Body of pancreas (tissue), 4 donors: ENCODE results near the gene NPHP4. TPM values are rescaled to one million over a fixed set of nuclear protein-coding genes. Genes with fewer than 3 reads are reported as not detected.

Experiments used
- ATAC-seq: fragments of 150-250 bp; one replicate; pipeline ENCODE4 v1.9.1; 2016
- DNase-seq, 4 donors: peaks; one replicate each; pipeline ENCODE4 v3.0.0-alpha.2; 2019
- H3K27ac ChIP-seq, 4 donors: fragments of 200-600 bp; sonication (generic); 1 replicate in 3 of 4; 2 replicates in 1 of 4; pipeline versions ENCODE4 v1.5.1 to v1.6.1; 2016 to 2019; ENCODE audit warnings: mild to moderate bottlenecking in 1 of 4, mixed read lengths in 1 of 4, moderate library complexity in 1 of 4
- H3K27me3 ChIP-seq, 2 donors: fragments of 200-600 bp; sonication (generic); one replicate each; pipeline ENCODE4 v1.6.0; 2016; ENCODE audit warnings: mild to moderate bottlenecking in 1 of 2
- H3K36me3 ChIP-seq, 2 donors: fragments of 200-600 bp; sonication (generic); replicated peaks in 1 of 2; 2 replicates each; pipeline ENCODE4 v1.5.1; 2016; ENCODE audit warnings: low read depth in 2 of 2; ENCODE audit not compliant: insufficient read depth in 1 of 2
- H3K4me1 ChIP-seq: fragments of 200-600 bp; sonication (generic); one replicate; pipeline ENCODE4 v1.6.0; 2016
- H3K4me3 ChIP-seq, 2 donors: fragments of 200-600 bp; sonication (generic); 1 replicate in 1 of 2; 2 replicates in 1 of 2; pipeline ENCODE4 v1.5.1; 2016 to 2019
- H3K9me3 ChIP-seq, 3 donors: fragments of 200-600 bp; sonication (generic); 1 replicate in 2 of 3; 2 replicates in 1 of 3; pipeline ENCODE4 v1.5.1; 2016
- POLR2A ChIP-seq, 3 donors: fragments of 450-650 bp; IDR thresholded peaks; one replicate each; pipeline ENCODE4 v1.6.1; 2016; ENCODE audit warnings: antibody characterized with exemption in 3 of 3, mild to moderate bottlenecking in 2 of 3
- WGBS, 2 donors: methylation state at CpG; one replicate each; pipeline ENCODE4 v1.1.5; 2017; 5-methylcytosine and 5-hydroxymethylcytosine counted together
- intact Hi-C: fragments of 100-400 bp; cut with DNase I; formaldehyde crosslinking; loops from one replicate; pipeline ENCODE4 v1.15.1; 2023
- total RNA-seq, 2 donors: library from RNA; depleted of rRNA; stranded (reverse); fragments of >200 nt; gene quantifications; one replicate each; pipeline ENCODE4 v1.1.0, GENCODE V29; 2016
- TF ChIP-seq, protein P1 (sequence below), 7 experiments: fragments of 450-650 bp in 4 of 7; fragments of 200-600 bp in 3 of 7; sonication (generic) in 3 of 7; IDR thresholded peaks; one replicate each; pipeline ENCODE4 v1.5.1; 2016 to 2019; ENCODE audit warnings: antibody characterized with exemption in 7 of 7

NPHP4 gene
- total RNA-seq, 2 donors from 2014 or later: 10.4 to 48.5 TPM

DNA sequence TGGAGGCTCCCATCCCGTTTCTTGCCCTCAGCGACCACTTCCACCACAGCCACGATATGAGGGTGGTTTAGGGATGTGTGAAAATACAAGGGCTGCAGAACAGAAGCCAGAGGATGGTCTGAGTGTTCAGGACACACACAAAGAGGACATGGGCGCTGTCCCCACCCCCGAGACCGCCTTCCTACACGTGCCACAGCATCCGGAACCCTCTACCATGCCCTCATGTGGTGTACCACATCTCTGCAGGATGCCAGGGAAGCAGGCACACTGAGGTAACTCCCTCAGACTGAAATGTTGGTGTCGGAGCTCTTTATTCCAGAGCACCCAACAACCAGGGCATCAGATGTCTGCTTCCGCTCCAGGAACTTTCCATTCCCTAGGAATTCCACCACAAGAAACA lies 23.1 kb downstream of the NPHP4 start:
- 93 to 96% methylated on average over 9 to 10 of the region's 10 CpGs for WGBS, 2 donors
- DNase-seq: no peak
- intact Hi-C loops: no loop called here

DNA sequence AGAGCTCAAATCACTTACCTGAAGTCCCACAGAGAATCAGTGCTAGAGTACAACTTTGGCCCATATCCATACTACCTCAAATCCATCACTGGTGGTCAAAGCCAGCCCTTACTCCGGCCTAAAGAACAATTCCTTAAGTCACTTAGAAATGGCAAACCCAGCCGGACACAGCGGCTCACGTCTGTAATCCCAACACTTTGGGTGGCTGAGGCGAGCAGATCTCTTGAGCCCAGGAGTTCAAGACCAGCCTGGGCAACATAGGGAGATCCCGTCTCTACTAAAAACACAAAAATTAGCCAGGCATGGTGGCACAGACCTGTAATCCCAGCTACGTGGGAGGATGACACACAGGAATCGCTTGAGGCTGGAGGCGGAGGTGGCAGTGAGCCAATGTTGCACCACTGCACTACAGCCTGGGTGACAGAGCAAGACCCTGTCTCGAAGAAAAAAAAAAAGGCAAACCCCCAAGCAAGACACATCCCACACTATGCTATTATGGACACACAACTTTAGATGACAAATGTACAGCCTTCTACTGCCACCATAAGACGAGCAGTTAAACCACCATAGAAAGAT lies 24.0 kb downstream of the NPHP4 start:
- H3K27ac ChIP-seq: no peak overlapping the region
- no peak overlapping the region for H3K4me3 ChIP-seq
- H3K9me3 ChIP-seq: no peaks in the 10 kb centered on the region
- no peak for ATAC-seq
- no peak for DNase-seq
- TF ChIP-seq, protein P1, sequence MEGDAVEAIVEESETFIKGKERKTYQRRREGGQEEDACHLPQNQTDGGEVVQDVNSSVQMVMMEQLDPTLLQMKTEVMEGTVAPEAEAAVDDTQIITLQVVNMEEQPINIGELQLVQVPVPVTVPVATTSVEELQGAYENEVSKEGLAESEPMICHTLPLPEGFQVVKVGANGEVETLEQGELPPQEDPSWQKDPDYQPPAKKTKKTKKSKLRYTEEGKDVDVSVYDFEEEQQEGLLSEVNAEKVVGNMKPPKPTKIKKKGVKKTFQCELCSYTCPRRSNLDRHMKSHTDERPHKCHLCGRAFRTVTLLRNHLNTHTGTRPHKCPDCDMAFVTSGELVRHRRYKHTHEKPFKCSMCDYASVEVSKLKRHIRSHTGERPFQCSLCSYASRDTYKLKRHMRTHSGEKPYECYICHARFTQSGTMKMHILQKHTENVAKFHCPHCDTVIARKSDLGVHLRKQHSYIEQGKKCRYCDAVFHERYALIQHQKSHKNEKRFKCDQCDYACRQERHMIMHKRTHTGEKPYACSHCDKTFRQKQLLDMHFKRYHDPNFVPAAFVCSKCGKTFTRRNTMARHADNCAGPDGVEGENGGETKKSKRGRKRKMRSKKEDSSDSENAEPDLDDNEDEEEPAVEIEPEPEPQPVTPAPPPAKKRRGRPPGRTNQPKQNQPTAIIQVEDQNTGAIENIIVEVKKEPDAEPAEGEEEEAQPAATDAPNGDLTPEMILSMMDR (IDR thresholded peaks at IDR 0.05): no peak
- no peak for TF ChIP-seq POLR2A (IDR thresholded peaks at IDR 0.05)
- H3K36me3 ChIP-seq: no peaks in the 10 kb centered on the region
- peaks cover 25% of the 10 kb centered on the region for H3K4me1 ChIP-seq
- intact Hi-C loops: no loop called here
- 92 to 93% methylated on average over 11 of the region's 11 CpGs for whole genome bisulfite sequencing, 2 donors
- H3K27me3 ChIP-seq: no peaks in the 10 kb centered on the region

More for the DNA sequence above, 23.1 kb downstream of the NPHP4 start:
- Histone ChIP-seq H3K36me3 (no peaks in the 10 kb centered on the region), H3K4me3 (no peak overlapping the region), H3K9me3 (no peaks in the 10 kb centered on the region), H3K27me3 (no peaks in the 10 kb centered on the region), H3K4me1 (peaks cover 25% of the 10 kb centered on the region), H3K27ac (no peak overlapping the region)
- ATAC-seq: no peak
- TF ChIP-seq POLR2A (IDR thresholded peaks at IDR 0.05): no peak
- TF ChIP-seq, protein P1 (IDR thresholded peaks at IDR 0.05): no peak

DNA sequence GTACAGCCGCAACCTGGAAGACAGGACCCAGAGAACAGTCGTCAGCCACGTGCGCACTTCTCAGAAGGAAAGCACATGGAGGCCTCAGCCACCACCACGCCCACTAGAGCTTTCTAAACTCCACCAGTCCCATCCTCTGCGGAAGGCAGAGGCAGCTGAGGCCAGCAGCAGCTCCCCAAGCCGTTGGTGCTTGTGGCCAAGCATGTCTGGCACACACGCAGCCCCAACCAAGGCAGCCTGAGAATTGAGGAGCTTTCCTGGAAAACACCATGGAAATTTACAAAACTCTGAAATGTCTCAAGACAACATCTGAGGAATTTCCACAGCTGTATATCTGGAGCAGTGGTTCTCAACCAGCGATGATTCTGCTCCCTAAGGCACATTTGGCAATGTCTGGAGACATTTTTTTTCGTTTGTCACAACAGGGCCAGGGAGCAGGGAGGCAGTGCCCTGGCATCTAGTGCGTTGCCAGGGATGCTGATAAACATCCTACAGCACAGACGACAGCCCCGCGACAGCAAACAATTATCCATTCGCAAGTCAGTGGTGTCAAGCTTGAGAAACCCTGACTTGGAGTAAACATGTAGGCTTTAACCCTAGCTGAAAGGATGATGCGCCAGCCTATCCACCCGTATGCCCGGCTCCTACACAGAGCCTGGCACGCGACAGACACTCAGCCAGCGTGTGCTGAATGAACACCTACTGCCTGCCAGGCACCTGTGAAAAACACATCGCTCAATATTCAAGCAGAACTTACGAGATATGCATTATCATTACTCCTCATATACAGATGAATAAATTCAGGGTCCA lies 24.7 kb downstream of the NPHP4 start:
- DNase-seq: peak in 1 of 4 donors; percentile 19
- intact Hi-C loops: no loop called here
- H3K4me3 ChIP-seq: no peak overlapping the region
- ATAC-seq: no peak
- H3K27me3 ChIP-seq: no peaks in the 10 kb centered on the region
- no peaks in the 10 kb centered on the region for H3K9me3 ChIP-seq
- WGBS, 2 donors: 79 to 89% methylated on average over 22 to 23 of the region's 23 CpGs
- no peak overlapping the region for H3K27ac ChIP-seq
- H3K36me3 ChIP-seq: no peaks in the 10 kb centered on the region
- TF ChIP-seq, protein P1 (IDR thresholded peaks at IDR 0.05): no peak
- TF ChIP-seq POLR2A (IDR thresholded peaks at IDR 0.05): no peak
- H3K4me1 ChIP-seq: peaks cover 25% of the 10 kb centered on the region

DNA sequence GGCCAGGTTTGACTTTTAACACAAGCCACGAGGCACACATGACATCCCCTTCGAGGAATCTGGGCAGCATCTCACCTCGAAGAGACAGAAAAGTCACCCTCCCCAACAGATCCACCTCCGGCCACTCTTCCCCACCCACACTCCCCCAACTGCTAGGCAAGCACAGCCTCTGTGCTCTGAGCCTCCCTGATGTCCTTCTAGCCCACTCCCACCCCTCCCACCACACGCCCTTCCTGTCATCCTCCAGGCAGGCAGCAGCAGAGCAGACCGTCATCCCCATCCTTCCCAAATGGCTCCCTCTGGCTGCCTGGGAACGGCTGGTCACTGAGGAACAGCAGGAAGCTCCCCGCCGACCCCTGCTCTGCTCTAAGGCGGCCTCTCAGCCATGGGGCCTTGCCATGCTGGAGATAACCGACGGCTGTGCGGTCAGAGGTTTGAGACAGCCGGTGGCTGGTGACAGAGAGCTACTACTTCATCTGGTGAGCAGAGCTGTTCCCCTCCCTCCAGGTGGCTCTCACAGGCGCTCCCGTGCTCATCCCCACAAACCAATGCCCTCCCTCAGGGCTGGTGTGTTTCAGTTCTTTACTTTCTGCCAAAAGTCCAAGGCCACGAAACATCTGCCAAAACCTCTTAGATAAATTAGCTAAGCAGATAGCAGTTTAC lies 25.6 kb downstream of the NPHP4 start:
- Histone ChIP-seq H3K9me3 (no peaks in the 10 kb centered on the region), H3K27me3 (no peaks in the 10 kb centered on the region), H3K4me3 (no peak overlapping the region), H3K36me3 (no peaks in the 10 kb centered on the region), H3K4me1 (peaks cover 19% of the 10 kb centered on the region), H3K27ac (no peak overlapping the region)
- DNase-seq: no peak
- intact Hi-C loops: no loop called here
- 82 to 93% methylated on average over 14 to 16 of the region's 17 CpGs for WGBS, 2 donors
- TF ChIP-seq POLR2A (IDR thresholded peaks at IDR 0.05): no peak
- TF ChIP-seq, protein P1 (IDR thresholded peaks at IDR 0.05): no peak
- ATAC-seq: no peak
